DMS153 treated with DMSO at 0.1 percent for 48 hours (cell line): ENCODE data around the gene TPCN1.
A peak's percentile ranks its signal among the peaks of the same experiment; 100 is the strongest.

Experiments
- DNase-seq: peaks from one replicate; lab custom pipeline; 2025; ENCODE audit not compliant: unreplicated experiment; lab: John Stamatoyannopoulos, UW

Gene TPCN1

DNA sequence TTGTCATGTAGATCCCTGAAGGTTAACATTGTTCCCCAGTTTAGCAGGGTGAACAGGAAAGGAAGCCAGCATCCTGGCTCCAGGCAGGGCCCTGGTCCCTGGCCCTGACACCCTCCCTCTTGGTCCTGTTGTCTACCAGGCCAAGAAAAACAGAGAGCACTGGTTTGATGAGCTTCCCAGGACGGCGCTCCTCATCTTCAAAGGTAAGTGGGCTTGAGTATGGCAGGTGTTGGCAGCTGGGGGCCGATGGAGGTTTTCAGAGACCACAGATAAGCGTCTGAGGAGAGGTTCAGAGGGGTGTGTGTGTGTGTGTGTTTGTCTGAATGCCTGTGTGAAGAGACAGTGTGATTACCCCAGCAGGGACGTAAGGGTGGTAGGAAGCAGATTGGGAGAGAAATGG lies 57.4 kb downstream of the TPCN1 start:
- DNase-seq: no peak

DNA sequence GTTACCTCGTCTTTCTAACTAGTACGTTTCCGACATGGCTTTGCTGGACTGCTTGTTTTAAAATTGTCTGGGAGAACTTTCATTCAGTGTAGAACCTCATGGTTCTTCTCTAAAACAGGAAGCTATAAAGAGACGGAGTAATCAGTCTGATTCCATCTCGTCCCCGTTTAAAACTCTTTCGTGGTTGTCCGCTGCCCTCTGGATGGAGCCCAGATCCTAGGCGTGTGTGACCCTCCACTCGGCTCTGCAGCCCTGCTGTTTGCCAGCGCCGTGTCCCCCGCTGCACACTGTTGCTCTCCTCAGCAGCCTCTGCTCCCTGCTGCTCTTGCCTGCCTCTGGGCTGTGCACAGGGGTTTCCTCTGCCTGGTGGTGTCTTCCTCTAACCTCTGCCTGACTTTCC lies 63.5 kb downstream of the TPCN1 start:
- no peak for DNase-seq

DNA sequence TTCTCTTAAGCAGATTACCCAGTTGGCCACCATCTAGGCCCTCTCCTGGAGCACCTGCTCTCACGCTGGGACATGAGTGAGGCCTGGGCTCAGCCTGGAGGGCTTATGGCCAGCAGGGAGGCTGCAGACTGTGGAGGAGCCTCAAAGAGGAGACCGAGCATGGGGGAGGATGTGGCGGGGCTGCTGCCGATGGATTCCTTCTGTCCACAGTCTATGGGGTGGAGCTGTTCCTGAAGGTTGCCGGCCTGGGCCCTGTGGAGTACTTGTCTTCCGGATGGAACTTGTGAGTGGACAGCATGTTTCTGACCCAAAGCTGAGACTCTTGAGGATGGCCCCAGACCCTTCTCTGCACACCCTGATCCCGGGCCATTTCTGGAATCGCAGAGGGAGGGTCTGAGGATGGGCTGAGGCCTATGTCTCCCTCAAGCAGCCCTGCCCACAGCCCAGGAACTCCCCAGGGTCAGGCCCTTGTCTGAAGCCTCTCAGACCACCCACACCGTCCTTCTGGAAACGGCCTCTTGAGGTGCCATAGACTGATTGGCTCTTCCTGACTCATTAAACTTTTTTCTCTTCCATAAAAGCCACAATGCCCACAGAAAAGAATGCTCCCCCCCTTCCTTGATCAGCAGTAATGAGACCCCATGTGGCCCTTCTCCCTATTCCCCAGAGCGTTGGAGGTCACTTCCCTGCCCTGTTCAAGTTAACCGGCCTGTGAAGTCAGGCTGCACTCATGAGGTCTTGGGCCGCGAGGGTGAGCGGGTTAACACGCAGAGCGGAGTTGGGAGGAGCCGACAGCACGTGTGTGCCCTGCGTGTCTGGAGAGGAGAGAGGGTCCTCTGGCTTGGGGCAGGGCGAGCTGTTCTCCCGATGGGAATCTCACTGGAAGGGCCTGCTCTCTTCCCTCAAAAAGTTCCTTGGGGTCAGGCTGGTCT lies 64.7 kb downstream of the TPCN1 start:
- no peak for DNase-seq

DNA sequence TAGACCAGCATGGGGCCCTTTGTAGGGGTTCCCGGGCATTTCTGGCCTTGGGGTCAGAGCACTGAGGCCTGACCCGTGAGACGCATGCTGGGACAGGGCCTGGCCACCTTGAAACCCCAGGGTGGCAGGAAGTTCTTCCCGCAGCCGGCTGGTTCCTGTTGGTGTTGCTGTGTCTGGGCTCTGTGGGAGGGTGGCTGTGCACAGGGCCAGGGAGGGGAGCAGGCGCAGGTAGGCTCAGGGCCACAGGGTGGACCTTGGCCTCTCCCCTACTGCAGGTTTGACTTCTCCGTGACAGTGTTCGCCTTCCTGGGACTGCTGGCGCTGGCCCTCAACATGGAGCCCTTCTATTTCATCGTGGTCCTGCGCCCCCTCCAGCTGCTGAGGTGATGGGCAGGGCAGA lies 65.4 kb downstream of the TPCN1 start:
- no peak for DNase-seq

DNA sequence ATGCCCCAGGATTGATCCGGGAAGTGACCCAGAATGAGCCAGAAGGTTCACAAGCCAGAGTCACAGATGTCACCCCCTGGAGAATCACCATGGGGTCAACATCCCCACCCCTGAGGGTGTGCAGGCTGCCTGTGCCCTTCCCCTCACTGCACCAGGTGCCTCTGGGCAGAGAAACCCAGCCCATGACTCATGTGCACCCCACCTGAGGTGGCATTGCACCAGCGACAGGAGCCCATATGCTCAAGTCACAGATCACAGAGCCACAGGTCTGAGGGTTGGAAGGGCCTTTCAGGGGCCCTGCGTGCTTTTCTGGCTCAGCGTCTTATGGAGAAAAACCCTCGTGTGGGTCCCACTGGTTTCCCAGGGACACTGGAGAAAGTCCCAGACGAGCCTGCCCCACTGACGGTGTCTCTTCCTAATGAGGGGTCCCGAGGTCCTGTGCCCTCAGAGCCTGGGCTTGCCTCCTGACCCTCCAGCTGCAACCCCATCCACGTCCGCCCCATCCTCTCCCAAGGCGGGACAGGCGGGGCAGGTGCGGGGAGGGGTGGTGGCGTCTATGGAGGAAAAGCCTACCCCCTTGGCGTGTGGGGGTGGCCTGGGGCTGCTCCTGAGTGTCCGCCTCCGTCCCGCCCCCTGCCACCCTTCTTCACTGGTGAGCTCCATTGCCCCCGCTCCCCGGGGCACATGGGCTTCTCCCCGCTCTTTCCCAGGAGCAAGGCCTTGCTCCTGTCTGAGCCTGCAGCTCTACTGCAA lies 66.1 kb downstream of the TPCN1 start:
- DNase-seq: no peak

DNA sequence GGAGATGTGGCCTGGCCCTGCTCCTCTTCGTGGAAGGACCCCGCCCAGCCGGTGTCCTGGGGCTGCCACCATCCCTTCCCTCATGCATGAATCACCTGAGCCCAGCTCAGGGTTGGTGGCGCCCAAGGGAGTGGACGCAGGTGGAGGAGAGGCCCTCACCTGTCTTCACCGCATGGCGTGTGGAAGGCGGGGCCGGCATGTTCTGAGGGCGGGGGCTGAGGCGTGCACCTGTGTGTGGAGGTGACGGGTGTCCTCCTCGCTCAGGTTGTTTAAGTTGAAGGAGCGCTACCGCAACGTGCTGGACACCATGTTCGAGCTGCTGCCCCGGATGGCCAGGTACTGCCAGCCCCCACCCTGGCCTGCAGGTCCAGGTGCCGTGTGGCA lies 66.6 kb downstream of the TPCN1 start:
- DNase-seq: no peak

DNA sequence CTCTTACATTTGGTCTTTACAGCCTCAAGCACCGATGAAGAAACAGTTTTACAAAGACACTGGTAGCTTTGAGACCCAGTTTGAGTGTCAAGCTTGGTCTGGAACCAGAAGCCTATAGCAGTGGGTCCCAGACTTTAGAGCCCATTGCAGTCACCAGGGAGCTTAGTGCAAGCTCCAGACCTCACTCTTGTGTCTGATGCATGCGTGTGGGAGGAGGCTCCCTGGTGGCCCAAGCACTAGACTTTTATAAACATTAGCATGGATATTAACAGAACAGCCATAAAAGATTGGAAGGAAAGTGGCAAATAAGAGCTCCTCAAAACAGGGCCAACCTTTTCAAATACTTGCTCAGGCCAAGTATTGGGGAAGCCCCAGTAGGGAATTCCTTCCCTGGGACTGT lies 68.1 kb downstream of the TPCN1 start:
- no peak for DNase-seq

DNA sequence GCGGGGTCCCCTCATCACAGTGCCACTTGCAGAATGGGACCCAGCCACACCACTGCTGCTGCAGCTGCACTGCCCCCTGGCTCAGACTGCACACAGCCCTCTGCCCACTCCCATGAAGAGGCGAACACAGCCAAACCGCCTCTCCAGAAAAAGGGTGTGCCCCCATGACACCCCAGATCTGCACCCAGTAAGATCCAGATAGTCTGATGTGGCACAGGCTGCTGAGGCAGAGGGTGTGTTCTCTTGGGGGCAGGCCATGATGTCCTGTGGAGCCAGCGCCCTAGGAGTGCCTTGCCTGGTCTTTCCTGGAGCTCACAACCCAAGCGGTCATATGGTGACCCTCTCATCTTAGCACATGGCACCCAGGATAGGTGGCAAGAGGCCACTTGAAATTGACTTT lies 69.2 kb downstream of the TPCN1 start:
- DNase-seq: no peak

DNA sequence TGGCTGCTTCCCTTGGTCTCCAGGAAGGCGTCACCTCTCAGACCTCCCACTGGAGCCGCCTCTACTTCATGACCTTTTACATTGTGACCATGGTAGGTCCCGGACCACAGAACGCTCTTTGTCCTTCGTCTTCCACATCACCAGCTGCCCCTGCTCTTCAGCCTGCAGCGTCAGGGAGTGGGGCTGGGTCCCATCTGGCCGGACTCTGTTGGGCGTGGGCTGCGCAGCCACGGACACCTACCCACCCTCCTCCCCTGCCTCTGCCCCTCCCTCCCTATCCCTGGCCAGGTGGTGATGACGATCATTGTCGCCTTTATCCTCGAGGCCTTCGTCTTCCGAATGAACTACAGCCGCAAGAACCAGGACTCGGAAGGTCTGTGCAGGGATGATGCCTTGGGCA lies 70.3 kb downstream of the TPCN1 start:
- no peak for DNase-seq

DNA sequence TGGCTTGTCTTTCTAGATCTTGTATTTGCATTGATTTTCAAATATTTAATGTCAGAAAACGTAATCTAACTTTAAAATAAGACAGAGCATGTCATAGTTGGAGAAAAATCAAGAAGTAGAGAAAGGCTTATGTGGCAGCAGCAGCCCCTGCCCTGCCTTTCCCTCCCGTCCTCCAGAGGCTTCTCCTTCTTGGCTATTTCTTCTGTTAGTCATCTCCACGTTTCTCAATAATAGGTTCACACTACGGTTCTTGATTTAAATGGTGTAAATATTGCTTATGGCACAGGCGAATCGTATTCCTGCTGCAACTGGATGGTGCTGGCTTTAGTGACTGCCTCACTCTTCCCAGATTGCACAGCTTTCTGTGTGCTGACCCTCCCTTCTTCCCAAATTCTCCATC lies 70.8 kb downstream of the TPCN1 start:
- no peak for DNase-seq

DNA sequence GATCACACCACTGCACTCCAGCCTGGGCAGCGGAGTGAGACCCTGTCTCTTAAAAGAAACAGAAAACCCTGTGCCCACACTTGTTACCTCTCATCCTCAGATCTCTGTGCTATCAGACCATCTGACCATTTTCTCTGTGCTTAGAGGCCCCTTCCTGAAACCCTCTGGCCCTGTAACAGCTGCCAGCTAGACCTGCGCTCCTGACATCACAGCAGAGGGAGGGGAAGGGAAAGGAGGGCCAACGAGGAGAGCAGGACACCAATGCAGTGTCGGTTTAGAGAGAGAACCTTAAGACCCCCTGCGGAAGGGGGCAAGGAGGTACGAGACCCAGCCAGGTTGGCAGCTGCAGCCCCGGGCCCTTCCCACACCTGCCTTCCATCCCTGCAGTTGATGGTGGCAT lies 71.3 kb downstream of the TPCN1 start:
- no peak for DNase-seq

DNA sequence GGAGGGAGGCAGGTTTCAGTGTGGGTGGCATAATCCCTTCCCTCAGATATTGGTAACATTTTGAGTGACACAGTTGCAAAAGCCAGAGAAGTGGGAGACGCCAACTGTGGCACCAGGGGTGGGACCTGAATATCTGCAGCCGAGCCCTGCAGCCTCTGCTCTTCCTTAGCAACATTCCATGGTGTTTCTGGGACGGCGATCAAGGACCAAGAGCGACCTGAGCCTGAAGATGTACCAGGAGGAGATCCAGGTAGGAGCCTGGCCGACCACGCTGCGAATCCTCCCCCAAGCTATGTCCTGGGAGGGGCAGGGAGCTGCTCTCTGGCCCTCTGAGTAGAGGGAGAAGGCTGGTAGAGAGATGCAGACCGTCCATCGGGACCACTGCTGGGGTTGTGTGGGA lies 71.8 kb downstream of the TPCN1 start:
- no peak for DNase-seq

DNA sequence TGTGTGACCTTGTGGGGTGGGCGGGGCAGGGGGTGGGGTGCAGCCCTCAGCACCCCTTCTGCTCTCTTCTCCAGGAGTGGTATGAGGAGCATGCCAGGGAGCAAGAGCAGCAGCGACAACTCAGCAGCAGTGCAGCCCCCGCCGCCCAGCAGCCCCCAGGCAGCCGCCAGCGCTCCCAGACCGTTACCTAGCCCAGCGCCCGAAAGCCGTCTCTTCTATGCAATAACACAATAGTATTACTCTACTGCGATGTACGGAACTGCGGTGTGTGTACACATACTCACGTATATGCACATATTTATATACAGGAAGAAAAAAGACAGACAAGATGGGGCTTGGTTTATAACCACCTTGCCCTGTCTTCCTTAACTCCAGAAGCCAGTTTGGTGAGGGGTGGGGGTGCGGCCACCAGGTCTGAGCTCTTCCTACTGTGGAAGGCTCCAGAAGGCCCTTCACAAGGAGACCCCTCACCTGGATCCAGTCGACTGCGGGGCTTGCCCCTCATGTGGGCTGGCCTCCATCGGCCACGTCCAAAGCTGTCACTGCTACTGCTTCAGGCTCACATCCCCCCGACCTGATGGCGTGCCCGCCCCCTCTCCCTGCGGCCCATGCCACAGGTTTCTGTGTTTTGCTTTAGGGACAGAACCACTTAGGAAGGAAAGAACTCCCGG lies 74.8 kb downstream of the TPCN1 start:
- no peak for DNase-seq

DNA sequence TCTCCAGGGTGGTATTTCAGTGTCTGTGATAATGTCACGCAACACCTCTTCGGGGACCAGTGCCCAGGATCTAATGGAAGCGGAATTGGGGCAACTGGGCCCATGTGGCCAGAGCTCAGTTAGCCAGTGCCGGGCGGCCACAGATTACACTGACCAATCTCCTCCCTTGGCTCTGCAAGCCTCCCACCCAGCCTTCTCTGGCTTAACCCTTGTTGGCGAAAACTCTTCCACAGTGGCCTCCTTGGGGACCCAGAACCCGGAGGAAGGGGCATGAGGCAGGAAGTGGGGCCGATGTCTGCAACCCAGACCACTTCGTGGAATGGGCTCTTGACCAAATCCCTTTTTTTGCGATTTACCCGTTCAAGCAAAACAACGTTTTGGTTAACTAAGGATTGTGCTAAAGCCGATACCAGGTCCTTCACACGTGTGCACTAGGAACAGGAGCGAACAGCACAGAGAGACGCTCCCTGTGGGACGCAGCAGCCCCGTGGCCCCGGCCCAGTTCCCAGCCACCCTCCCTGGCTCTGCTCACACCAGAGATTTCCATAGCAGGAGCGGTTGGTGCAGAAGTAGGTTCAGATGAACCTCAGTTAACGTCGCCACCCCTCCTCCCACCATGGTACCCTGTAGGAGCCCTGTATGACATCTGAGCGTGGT lies 75.4 kb downstream of the TPCN1 start:
- no peak for DNase-seq

DNA sequence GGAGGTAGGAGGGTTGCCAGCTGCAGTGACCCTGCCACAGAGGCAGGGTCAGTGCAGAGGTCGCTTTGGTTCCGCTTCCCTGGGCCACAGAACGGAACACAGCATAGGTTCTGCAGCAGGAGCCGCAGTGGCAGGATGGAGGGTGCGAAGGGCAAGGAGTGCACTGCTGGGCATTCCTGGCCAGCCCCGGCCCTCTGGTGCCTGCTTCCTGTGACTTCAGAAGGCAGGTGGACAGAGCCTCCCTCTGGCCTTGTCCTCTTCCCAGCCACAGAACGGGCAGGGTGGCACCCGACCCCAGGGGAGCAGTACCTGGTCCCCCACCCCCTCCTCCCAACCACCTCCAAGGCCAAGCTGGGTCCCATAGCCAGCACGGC lies 75.9 kb downstream of the TPCN1 start:
- no peak for DNase-seq

DNA sequence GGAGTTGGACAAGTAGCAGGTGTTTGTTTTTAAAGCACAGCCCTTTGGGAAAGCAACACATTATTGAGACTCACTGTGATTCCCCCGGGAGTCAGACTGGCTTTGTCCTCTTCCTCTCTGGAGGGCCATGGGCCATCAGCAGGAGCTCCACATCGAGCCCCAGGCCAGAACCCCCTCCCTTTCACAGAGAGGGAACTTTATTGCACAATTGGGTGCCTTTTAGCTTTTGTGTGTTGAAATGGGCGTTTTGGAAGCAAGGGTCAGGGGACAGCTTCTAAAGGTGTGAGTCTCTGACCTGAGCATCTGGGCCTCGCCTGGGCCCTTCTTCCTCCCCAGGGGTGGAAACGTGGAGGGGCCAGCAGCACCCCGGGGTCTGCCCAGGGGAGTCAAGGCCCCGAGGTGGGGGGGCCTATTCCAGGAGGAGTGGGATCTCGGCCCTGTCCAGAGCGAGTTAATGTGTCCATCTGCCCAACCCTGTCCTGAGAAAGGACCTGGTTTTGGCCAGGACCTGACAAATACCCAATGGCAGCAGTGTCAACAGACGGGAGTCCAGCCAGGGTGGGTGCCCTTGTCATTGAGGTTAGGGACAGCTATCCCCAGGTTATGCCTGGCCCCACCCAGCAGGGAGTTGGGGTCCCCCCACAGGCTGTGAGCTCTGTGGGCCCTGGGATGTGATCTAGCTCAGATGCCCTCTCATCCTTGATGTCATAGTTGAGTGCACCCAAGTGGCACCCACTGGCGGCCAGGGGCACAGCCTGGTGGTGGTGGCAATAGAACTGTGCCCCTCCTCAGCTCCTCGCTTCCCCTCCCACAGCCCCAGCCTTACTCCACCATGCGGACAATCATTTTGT lies 76.6 kb downstream of the TPCN1 start:
- peak; percentile 25 for DNase-seq

DNA sequence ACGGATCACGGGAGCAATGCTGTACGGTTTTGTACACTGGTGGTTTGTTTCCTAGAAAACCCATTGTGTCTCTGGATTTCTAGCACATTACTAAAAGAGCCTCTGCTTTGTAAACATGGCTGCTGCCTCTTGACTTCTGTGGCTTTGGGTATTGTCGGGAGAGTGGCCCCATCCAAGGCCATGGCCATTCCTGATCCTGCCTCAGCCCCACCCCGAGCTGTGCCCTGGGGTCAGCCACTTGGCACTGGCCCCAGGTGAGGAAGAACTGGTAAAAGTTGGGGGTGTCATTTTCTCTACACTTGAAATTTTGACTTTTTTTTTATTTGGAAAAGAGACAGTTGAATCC lies 77.2 kb downstream of the TPCN1 start:
- no peak for DNase-seq

DNA sequence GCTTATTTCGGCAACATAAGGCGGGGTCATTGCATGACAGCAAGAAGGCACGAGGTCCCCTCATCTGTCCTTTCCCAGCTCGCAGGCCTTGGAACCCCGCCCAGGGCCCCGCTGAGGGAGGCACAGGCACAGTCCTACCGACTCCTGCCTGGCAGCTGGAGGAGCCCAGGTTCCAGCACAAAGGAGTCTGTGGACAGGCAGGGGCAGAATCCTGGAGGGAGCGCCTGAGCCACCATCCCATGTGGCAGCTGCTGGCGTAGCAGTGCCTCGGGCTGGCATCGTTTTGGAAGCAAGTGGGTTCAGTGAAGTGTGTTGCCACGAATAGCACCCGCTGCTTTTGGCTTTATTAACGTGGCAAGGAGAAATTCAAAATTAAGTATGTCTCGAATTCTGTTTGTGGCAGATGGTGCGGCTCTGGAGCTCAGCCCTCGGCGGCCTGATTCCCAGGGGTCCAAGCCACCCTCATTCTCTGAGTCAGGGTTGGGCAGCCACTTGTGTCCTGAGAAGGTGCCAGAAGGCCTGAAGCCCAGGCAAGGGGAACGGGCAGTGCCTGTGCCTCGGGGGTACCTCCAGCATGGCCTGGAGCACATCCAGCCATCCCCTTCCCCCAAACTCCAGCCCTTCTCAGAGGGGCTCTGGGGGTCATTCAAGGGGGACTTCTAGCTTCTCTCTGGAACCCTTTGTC lies 77.7 kb downstream of the TPCN1 start:
- DNase-seq: no peak

DNA sequence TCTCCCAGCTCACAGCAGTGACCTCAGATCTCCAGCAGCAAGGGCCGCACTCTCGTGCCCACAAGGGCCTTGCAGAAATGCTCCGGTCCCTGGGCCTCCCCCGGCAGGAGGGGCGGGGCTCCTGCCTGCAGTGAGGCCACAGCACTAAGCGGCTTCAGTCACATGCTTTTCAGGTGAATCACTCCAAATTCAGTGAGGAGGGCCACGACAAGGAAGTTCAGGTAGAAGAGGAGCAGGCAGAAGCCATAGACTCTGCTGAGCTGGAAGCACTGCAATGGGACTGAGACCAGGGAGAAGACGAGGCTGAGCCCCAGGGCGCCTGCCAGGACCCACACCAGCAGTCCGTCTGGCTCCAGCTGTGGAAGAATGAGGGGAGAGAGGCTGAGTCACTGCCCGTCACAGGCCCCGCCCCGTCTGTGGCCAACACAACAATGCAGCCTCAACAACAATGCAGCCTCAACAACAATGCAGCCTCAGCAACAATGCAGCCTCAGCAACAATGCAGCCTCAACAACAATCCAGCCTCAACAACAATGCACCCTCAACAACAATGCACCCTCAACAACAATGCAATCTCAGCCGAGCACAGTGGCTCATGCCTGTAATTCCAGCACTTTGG lies 78.5 kb downstream of the TPCN1 start:
- DNase-seq: no peak

DNA sequence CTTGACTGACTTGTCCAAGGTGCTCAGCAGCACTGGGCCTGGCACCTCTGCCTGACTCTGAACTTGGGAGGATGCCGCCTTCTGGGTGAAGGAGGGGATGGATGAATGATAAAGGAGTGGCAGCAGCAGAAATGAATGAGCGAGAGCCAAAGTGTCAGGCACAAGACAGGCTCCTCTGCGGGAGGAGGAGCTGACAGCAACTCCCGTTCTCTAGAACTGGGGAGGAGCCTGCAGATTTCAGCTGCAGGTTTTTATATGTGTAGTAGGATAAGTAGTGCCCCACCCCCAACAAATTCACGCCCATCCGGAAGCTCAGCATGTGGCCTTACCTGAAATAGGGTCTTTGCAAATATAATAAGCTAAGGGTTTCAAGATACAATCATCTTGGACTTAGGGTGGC lies 80.5 kb downstream of the TPCN1 start:
- no peak for DNase-seq
